Endothelial cell of umbilical vein (primary cell): ENCODE data around the gene EIF3A. TPM values are rescaled to one million over a fixed set of nuclear protein-coding genes. Genes with fewer than 3 reads are reported as not detected.

Experiments used
- BruUV-seq: library from RNA; stranded (reverse); fragments of 400-500 nt; replicated peaks from 2 replicates; lab custom pipeline; 2021; lab: Mats Ljungman, UMichigan
- CTCF ChIA-PET: fragments of 300-600, 350-600 bp; sonication (Branson Sonifier 250); formaldehyde crosslinking; loops from one replicate; lab custom pipeline; 2021; ENCODE audit warnings: antibody characterized with exemption, inconsistent platforms; lab: Charles Lee
- POLR2A ChIA-PET: fragments of 300-600, 350-600 bp; sonication (Branson Sonifier 250); formaldehyde crosslinking; loops from one replicate; lab custom pipeline; 2021; ENCODE audit warnings: antibody characterized with exemption, inconsistent platforms; lab: Charles Lee
- DNase-seq: peaks from one replicate; pipeline ENCODE4 v3.0.0-alpha.2; 2011; ENCODE audit warnings: low read depth, low spot score
- FAIRE-seq: peaks from 2 replicates; lab custom pipeline; 2011; peaks lifted over from hg19 to GRCh38; lab: Jason Lieb, UNC
- H2AFZ ChIP-seq: 2 replicates; pipeline ENCODE4 v1.6.0; 2012; ENCODE audit warnings: low read depth, low read length, control low read depth, inconsistent platforms
- H3K27ac ChIP-seq: 2 replicates; pipeline ENCODE4 v1.5.1; 2011; ENCODE audit warnings: low read depth, mild to moderate bottlenecking, control low read depth, low read length, moderate library complexity; ENCODE audit not compliant: insufficient read depth
- H3K27me3 ChIP-seq, 2 experiments: 2 replicates each; pipeline versions ENCODE4 v1.6.0 to v1.6.1; 2011; ENCODE audit warnings: low read length in 2 of 2, mixed read lengths in 1 of 2; ENCODE audit not compliant: control insufficient read depth in 2 of 2, insufficient read depth in 2 of 2
- H3K36me3 ChIP-seq, 2 experiments: 2 replicates in 1 of 2; 3 replicates in 1 of 2; pipeline ENCODE4 v1.5.1; 2011; ENCODE audit warnings: low read length in 2 of 2, mild to moderate bottlenecking in 1 of 2, moderate library complexity in 1 of 2; ENCODE audit not compliant: control insufficient read depth in 2 of 2, insufficient read depth in 2 of 2; ENCODE audit errors: extremely low read depth in 1 of 2
- H3K4me1 ChIP-seq: 3 replicates; pipeline ENCODE4 v1.5.1; 2011; ENCODE audit warnings: mild to moderate bottlenecking, low read length; ENCODE audit not compliant: control insufficient read depth, insufficient read depth; ENCODE audit errors: extremely low read depth
- H3K4me2 ChIP-seq: 2 replicates; pipeline ENCODE4 v1.6.1; 2011; ENCODE audit warnings: low read length, control low read depth, mixed read lengths; ENCODE audit not compliant: insufficient read depth
- H3K4me3 ChIP-seq, 3 experiments: fragments of 200-600 bp in 1 of 3; sonication (generic), shearing (Covaris generic) in 1 of 3; replicated peaks in 1 of 3; 2 replicates each; pipeline ENCODE4 v1.5.1; 2011 to 2016; ENCODE audit warnings: control low read depth in 3 of 3, low read length in 3 of 3, mild to moderate bottlenecking in 2 of 3, inconsistent platforms in 1 of 3, low read depth in 1 of 3, moderate library complexity in 1 of 3; ENCODE audit not compliant: insufficient read depth in 1 of 3
- H3K79me2 ChIP-seq: 2 replicates; pipeline ENCODE4 v1.6.0; 2012; ENCODE audit warnings: low read length, inconsistent platforms; ENCODE audit not compliant: control insufficient read depth, insufficient read depth
- H3K9ac ChIP-seq: replicated peaks from 2 replicates; pipeline ENCODE3; 2011; ENCODE audit warnings: low read length, control low read depth; ENCODE audit not compliant: insufficient read depth; ENCODE audit errors: extremely low read depth
- H3K9me1 ChIP-seq: replicated peaks from 3 replicates; pipeline ENCODE4 v1.6.0; 2011; ENCODE audit warnings: mild to moderate bottlenecking, low read length; ENCODE audit not compliant: control insufficient read depth, insufficient read depth; ENCODE audit errors: extremely low read depth
- H3K9me3 ChIP-seq: replicated peaks from 2 replicates; pipeline ENCODE4 v1.5.1; 2012; ENCODE audit warnings: low read length, inconsistent platforms; ENCODE audit not compliant: control insufficient read depth, insufficient read depth
- H4K20me1 ChIP-seq: replicated peaks from 2 replicates; pipeline ENCODE3; 2011; ENCODE audit warnings: mild to moderate bottlenecking, low read length; ENCODE audit not compliant: control insufficient read depth, insufficient read depth; ENCODE audit errors: extremely low read depth
- CTCF ChIP-seq, 2 donors: IDR thresholded peaks; 1 replicate in 1 of 2; 2 replicates in 1 of 2; pipeline ENCODE4 v1.5.1; 2011; ENCODE audit warnings: low read length in 2 of 2, mild to moderate bottlenecking in 2 of 2, moderate library complexity in 2 of 2, control low read depth in 1 of 2, inconsistent platforms in 1 of 2, low read depth in 1 of 2; ENCODE audit not compliant: insufficient read depth in 1 of 2; ENCODE audit errors: extremely low read depth in 1 of 2
- EZH2 ChIP-seq: IDR thresholded peaks from 2 replicates; pipeline ENCODE4 v1.6.1; 2012; ENCODE audit warnings: borderline replicate concordance, low read depth, mild to moderate bottlenecking, moderate library complexity, low read length, inconsistent platforms; ENCODE audit not compliant: severe bottlenecking
- FOS ChIP-seq: IDR thresholded peaks from 2 replicates; pipeline ENCODE4 v1.6.1; 2011; ENCODE audit warnings: mild to moderate bottlenecking, low read length, moderate library complexity, borderline replicate concordance; ENCODE audit not compliant: insufficient read depth
- GATA2 ChIP-seq: IDR thresholded peaks from 2 replicates; pipeline ENCODE4 v1.7.0; 2011; ENCODE audit warnings: low read depth, mild to moderate bottlenecking, moderate library complexity, mixed read lengths, low read length; ENCODE audit not compliant: insufficient read length, insufficient read depth
- JUN ChIP-seq: IDR thresholded peaks from 2 replicates; pipeline ENCODE4 v1.6.1; 2011; ENCODE audit warnings: borderline replicate concordance, low read depth; ENCODE audit not compliant: insufficient read length, insufficient read depth
- MAX ChIP-seq: IDR thresholded peaks from 2 replicates; pipeline ENCODE4 v1.6.1; 2011; ENCODE audit not compliant: insufficient read depth, insufficient read length
- MYC ChIP-seq: IDR thresholded peaks from one replicate; pipeline ENCODE4 v1.6.1; 2011; ENCODE audit warnings: mild to moderate bottlenecking, low read depth, low read length
- POLR2A ChIP-seq: IDR thresholded peaks from 2 replicates; pipeline ENCODE4 v1.6.1; 2012; ENCODE audit warnings: low read depth, mild to moderate bottlenecking, control low read depth, low read length
- POLR2AphosphoS5 ChIP-seq: IDR thresholded peaks from 2 replicates; pipeline ENCODE4 v1.6.1; 2012; ENCODE audit warnings: low read depth, mild to moderate bottlenecking, control low read depth, low read length, moderate library complexity; ENCODE audit not compliant: insufficient read depth
- dilution Hi-C: fragments of 300-500 bp; cut with MboI; formaldehyde crosslinking; loops from one replicate; pipeline ENCODE4 v1.15.0; 2019; ENCODE audit warnings: low sequenced_read_pairs; ENCODE audit not compliant: extremely low pct_ligation_motif_present
- intact Hi-C: fragments of 100-400 bp; cut with micrococcal nuclease; formaldehyde crosslinking; loops from one replicate; pipeline ENCODE4 v1.10.0; 2022
- polyA plus RNA-seq, 4 experiments: library from polyadenylated mRNA; depleted of rRNA in 3 of 4; stranded (reverse) in 3 of 4; unstranded in 1 of 4; fragments of >200 nt; gene quantifications; 2 replicates each; pipeline versions ENCODE4 v1.2.1 to v1.2.3, GENCODE V29; 2011 to 2012; ENCODE audit warnings: missing spikeins in 1 of 4
- total RNA-seq: library from RNA; stranded (reverse); gene quantifications from 2 replicates; pipeline ENCODE4 v1.2.3, GENCODE V29; 2021

EIF3A gene
- total and polyA plus RNA-seq, 2 donors (not counting 3 experiments of a cell fraction or from before 2014, with no cell fraction given), result 27.6 to 159 TPM

DNA sequence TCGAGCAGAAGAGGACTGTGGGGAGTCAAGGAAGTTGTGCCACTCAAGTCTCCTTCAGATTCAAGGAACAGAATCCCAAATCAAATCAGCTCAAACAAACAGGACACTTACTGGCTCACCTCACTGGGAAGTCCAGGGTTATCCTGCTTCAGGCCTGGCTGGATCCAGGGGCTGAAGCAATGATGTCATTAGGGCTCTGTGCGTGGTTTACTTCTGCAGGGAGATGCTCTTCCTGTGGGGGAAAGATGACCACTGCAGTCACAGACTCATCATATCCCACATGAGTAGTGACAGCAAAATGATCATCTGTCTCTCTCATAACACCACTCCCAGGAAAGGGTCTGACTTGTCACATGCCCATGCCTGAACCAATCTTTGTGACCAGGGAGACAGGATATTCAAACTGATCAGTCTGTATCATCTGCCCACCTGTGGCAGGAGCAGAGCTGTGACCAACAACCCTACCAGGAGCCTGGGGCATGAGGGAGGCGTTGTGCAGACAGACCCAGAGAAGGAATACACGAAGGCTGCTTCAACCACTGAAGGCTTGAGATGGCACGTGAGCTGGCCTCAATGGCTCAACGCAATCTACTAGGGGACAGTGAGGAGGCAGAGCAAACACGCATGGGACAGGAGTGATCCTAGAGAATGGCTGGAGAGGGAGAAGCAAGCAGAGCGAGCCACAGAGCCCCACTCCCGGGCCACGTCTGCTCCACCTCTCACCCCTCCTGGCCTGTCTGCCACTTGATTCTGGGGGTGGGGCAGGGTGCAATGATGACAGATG lies 78.7 kb downstream of the EIF3A start:
- peaks cover under 1% of the 10 kb centered on the region for H3K4me1 ChIP-seq
- H3K9ac ChIP-seq, result no peak overlapping the region
- H4K20me1 ChIP-seq, result no peaks in the 10 kb centered on the region
- H3K27me3 ChIP-seq, result no peaks in the 10 kb centered on the region
- H3K27ac ChIP-seq, result no peak overlapping the region
- no peak for DNase-seq
- no peak for FAIRE-seq
- intact Hi-C loops (no loop called here), dilution Hi-C loops (no loop called here)
- TF ChIP-seq POLR2A (no peak), JUN (no peak), MYC (no peak), POLR2AphosphoS5 (no peak), EZH2 (no peak), MAX (no peak), GATA2 (no peak), CTCF (IDR thresholded peaks at IDR 0.05; ENCODE audit: extremely low read depth in 1 of 2, insufficient read depth in 1 of 2, low read depth in 1 of 2, low read length in 2 of 2) (no peak), FOS (no peak)
- CTCF ChIA-PET, result no interaction called here
- no peak overlapping the region for H2AFZ ChIP-seq
- H3K9me1 ChIP-seq, result no peaks in the 10 kb centered on the region
- BruUV-seq, result no TSS peak
- no peak overlapping the region for H3K4me2 ChIP-seq
- no peaks in the 10 kb centered on the region for H3K9me3 ChIP-seq
- no peak overlapping the region for H3K4me3 ChIP-seq
- POLR2A ChIA-PET, result no interaction called here
- no peaks in the 10 kb centered on the region for H3K79me2 ChIP-seq
- no peaks in the 10 kb centered on the region for H3K36me3 ChIP-seq
